ENCODE results near the gene RIPOR3. TPM values are rescaled to one million over a fixed set of nuclear protein-coding genes. Genes with fewer than 3 reads are reported as not detected.
"Not testable (repeated sequence)": the region's sequence is repeated elsewhere in the genome, so short reads cannot be mapped to it uniquely, and the experiment has no call there.

The RIPOR3 gene
- total and polyA plus RNA-seq, 9 donors, result 3.8 to 9.7 (median 5.8) TPM

GRCh38 chr20:50672400-50673145 is 18.8 kb downstream of the RIPOR3 start:
- 89% methylated on average over 6 of the region's 8 CpGs for WGBS (ENCODE audit: insufficient coverage)
- Histone ChIP-seq H3K27me3 (ENCODE audit: control insufficient read depth, insufficient read depth, low read length) (no peaks in the 10 kb centered on the region), H3K4me3 (ENCODE audit: low read length) (no peak overlapping the region), H3K4me1 (ENCODE audit: control insufficient read depth, insufficient read depth, low read length) (peaks cover 14% of the 10 kb centered on the region), H3K36me3 (ENCODE audit: control insufficient read depth, insufficient read depth, low read length) (no peaks in the 10 kb centered on the region), H3K9me3 (replicated peaks; ENCODE audit: control insufficient read depth, low read depth, low read length) (no peaks in the 10 kb centered on the region), H3K27ac (ENCODE audit: low read length) (no peak overlapping the region)
- DNase-seq, result no peak

DNA sequence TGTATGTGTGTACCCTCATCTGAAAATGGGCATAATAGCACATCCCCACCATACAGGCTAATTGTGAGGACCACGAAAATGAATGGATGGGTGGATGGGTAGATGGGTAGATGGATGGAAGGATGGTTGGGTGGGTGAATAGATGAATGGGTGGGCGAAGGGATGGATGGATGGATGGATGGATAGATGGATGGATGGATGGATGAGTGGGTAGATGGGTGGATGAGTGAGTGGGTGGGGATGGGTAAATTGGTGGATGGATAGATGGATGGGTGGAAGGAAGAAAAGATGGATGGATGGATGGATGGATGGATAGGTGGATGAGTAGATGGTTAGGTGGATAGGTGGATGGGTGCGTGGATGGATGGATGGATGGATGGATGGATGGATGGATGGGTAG is 19.7 kb downstream of the RIPOR3 start:
- peaks cover 14% of the 10 kb centered on the region for H3K4me1 ChIP-seq (ENCODE audit: control insufficient read depth, insufficient read depth, low read length)
- no peak overlapping the region for H3K27ac ChIP-seq (ENCODE audit: low read length)
- no peaks in the 10 kb centered on the region for H3K9me3 ChIP-seq (replicated peaks; ENCODE audit: control insufficient read depth, low read depth, low read length)
- no peak overlapping the region for H3K4me3 ChIP-seq (ENCODE audit: low read length)
- 98% methylated on average over 2 of the region's 3 CpGs for WGBS (ENCODE audit: insufficient coverage)
- no peak for DNase-seq
- H3K27me3 ChIP-seq (ENCODE audit: control insufficient read depth, insufficient read depth, low read length), result no peaks in the 10 kb centered on the region
- no peaks in the 10 kb centered on the region for H3K36me3 ChIP-seq (ENCODE audit: control insufficient read depth, insufficient read depth, low read length)

DNA sequence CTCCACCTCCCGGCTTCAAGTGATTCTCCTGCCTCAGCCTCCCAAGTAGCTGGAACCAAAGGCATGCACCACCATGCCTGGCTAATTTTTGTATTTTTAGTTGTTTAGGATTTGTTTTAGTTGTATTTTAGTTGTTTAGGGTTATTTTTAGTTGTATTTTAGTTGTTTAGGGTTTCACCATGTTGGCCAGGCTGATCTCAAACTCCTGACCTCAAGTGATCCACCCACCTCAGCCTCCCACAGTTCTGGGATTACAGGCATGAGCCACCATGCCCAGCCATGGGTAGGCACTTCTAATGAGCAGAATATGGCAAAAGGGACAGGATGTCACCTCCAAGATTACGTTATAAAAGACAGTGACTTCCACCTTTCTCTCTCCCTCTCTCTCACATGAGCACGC is 20.3 kb downstream of the RIPOR3 start:
- H3K27me3 ChIP-seq (ENCODE audit: control insufficient read depth, insufficient read depth, low read length); H3K9me3 ChIP-seq (replicated peaks; ENCODE audit: control insufficient read depth, low read depth, low read length); DNase-seq; H3K27ac ChIP-seq (ENCODE audit: low read length); H3K4me3 ChIP-seq (ENCODE audit: low read length); H3K36me3 ChIP-seq (ENCODE audit: control insufficient read depth, insufficient read depth, low read length): not testable (repeated sequence)
- peaks cover 14% of the 10 kb centered on the region for H3K4me1 ChIP-seq (ENCODE audit: control insufficient read depth, insufficient read depth, low read length)
- 50% methylated on average over 2 of the region's 3 CpGs for WGBS (ENCODE audit: insufficient coverage)

DNA sequence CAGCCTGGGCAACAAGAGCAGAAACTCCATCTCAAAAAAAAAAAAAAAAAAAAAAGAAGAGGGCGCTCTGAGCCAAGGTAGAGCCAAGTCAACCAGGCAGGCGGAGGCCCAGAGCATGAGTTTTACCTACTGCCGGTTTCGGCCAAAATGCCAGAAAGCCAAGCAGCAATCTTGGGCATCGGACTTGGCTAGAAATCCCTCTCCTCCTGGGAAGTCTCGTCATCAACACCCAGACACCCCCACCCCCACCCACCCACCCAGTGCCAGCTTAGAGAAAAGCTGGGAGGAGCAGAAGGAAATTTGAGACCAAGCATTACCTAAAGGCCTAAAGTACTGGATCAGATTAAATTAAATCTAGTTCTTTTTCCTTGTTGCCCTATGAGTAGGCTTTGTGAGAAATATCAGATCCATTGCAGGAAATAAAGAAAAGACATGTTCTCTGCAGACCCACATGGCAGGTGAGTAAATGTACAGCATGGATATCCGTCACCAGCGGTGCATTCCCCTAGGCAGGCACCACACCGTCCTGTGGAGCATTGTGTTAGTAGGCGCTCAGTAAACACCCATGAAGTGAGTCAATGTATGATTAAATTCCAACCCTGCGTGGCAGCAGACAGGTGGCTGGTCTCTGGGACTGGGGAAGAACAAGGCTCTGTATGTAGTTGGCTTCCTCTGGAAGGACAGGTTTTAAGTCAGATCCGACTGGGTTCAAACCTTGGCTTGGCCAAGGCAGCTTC is 21.0 kb downstream of the RIPOR3 start:
- Histone ChIP-seq H3K27ac (ENCODE audit: low read length) (no peak overlapping the region), H3K4me1 (ENCODE audit: control insufficient read depth, insufficient read depth, low read length) (peaks cover 14% of the 10 kb centered on the region), H3K4me3 (ENCODE audit: low read length) (no peak overlapping the region), H3K36me3 (ENCODE audit: control insufficient read depth, insufficient read depth, low read length) (no peaks in the 10 kb centered on the region), H3K9me3 (replicated peaks; ENCODE audit: control insufficient read depth, low read depth, low read length) (no peaks in the 10 kb centered on the region), H3K27me3 (ENCODE audit: control insufficient read depth, insufficient read depth, low read length) (no peaks in the 10 kb centered on the region)
- WGBS (ENCODE audit: insufficient coverage), result 76% methylated on average over 6 of the region's 12 CpGs
- DNase-seq, result no peak

DNA sequence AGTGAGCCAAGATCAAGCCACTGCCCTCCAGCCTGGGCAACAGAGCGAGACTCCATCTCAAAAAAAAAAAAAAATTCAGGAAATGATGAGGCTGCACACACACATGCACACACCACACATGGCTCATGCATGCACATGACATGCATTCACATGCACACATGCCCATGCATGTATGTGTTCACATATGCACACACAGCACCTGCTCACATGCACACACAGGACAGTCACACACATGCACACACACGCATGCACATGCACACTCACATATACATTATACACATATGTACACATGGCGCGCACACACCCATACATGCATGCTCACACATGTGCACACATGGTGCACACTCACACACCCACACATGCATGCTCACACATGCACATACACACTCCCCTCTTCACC is 22.5 kb downstream of the RIPOR3 start:
- DNase-seq, result no peak
- H3K4me3 ChIP-seq (ENCODE audit: low read length), result no peak overlapping the region
- no peaks in the 10 kb centered on the region for H3K9me3 ChIP-seq (replicated peaks; ENCODE audit: control insufficient read depth, low read depth, low read length)
- peaks cover 10% of the 10 kb centered on the region for H3K4me1 ChIP-seq (ENCODE audit: control insufficient read depth, insufficient read depth, low read length)
- H3K36me3 ChIP-seq (ENCODE audit: control insufficient read depth, insufficient read depth, low read length), result no peaks in the 10 kb centered on the region
- no peak overlapping the region for H3K27ac ChIP-seq (ENCODE audit: low read length)
- 100% methylated on average over 4 of the region's 4 CpGs for WGBS (ENCODE audit: insufficient coverage)
- H3K27me3 ChIP-seq (ENCODE audit: control insufficient read depth, insufficient read depth, low read length), result no peaks in the 10 kb centered on the region

DNA sequence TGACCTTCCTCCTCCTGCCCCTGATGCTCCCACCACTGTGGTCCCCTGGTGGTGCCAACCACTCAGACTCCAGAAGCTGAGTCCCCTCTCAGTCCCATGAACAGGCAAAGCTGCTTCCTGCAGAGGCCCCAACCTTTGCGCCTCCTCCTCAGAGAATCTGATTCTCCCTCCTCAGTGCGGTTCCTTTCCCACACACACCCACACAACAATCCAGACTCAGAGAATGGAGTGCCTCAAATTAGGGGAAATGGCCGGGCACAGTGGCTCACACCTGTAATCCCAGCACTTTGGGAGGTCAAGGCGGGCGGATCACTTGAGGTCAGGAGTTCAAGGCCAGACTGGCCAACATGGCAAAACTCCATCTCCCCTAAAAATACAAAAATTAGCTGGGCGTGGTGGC is 23.0 kb downstream of the RIPOR3 start:
- Histone ChIP-seq H3K4me1 (ENCODE audit: control insufficient read depth, insufficient read depth, low read length) (peaks cover 6% of the 10 kb centered on the region), H3K9me3 (replicated peaks; ENCODE audit: control insufficient read depth, low read depth, low read length) (no peaks in the 10 kb centered on the region), H3K27me3 (ENCODE audit: control insufficient read depth, insufficient read depth, low read length) (no peaks in the 10 kb centered on the region), H3K36me3 (ENCODE audit: control insufficient read depth, insufficient read depth, low read length) (no peaks in the 10 kb centered on the region), H3K27ac (ENCODE audit: low read length) (no peak overlapping the region), H3K4me3 (ENCODE audit: low read length) (no peak overlapping the region)
- no peak for DNase-seq
- WGBS (ENCODE audit: insufficient coverage), result 74% methylated on average over 3 of the region's 6 CpGs

GRCh38 chr20:50666709-50667298 is 24.5 kb downstream of the RIPOR3 start:
- DNase-seq, result no peak
- H3K9me3 ChIP-seq (replicated peaks; ENCODE audit: control insufficient read depth, low read depth, low read length), result no peaks in the 10 kb centered on the region
- H3K27ac ChIP-seq (ENCODE audit: low read length), result no peak overlapping the region
- H3K4me1 ChIP-seq (ENCODE audit: control insufficient read depth, insufficient read depth, low read length), result peaks cover 5% of the 10 kb centered on the region
- no peaks in the 10 kb centered on the region for H3K27me3 ChIP-seq (ENCODE audit: control insufficient read depth, insufficient read depth, low read length)
- no peaks in the 10 kb centered on the region for H3K36me3 ChIP-seq (ENCODE audit: control insufficient read depth, insufficient read depth, low read length)
- no CpG with 5 or more reads among the region's 9 CpGs for WGBS (ENCODE audit: insufficient coverage)
- no peak overlapping the region for H3K4me3 ChIP-seq (ENCODE audit: low read length)

DNA sequence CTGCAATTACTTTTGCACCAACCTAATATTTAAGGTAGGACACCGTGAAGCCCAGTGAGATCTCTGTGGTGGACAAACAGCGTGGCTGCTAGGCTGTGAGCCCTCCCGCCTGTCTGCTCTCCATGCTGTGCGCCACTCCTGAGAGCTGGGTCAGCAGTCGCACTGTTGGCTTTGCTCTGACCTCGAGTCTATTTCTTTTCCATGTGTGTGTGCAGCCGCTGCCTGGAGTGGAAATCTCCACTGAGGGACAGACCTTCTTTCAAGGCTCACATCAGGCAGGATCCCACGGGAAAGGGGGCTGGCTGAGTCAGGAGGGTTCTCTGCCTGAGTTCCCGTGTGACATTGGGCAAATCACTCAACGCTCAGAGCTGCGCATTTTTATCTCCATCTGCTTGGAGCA is 27.1 kb downstream of the RIPOR3 start:
- Histone ChIP-seq H3K27ac (ENCODE audit: low read length) (no peak overlapping the region), H3K27me3 (ENCODE audit: control insufficient read depth, insufficient read depth, low read length) (no peaks in the 10 kb centered on the region), H3K36me3 (ENCODE audit: control insufficient read depth, insufficient read depth, low read length) (no peaks in the 10 kb centered on the region), H3K4me1 (ENCODE audit: control insufficient read depth, insufficient read depth, low read length) (peaks cover 13% of the 10 kb centered on the region), H3K9me3 (replicated peaks; ENCODE audit: control insufficient read depth, low read depth, low read length) (no peaks in the 10 kb centered on the region), H3K4me3 (ENCODE audit: low read length) (no peak overlapping the region)
- 52% methylated on average over 11 of the region's 11 CpGs for WGBS (ENCODE audit: insufficient coverage)
- DNase-seq, result peak; percentile 59

GRCh38 chr20:50663095-50663821 is 28.1 kb downstream of the RIPOR3 start:
- no peak for DNase-seq
- 64% methylated on average over 6 of the region's 10 CpGs for WGBS (ENCODE audit: insufficient coverage)
- Histone ChIP-seq H3K4me3 (ENCODE audit: low read length) (no peak overlapping the region), H3K4me1 (ENCODE audit: control insufficient read depth, insufficient read depth, low read length) (peaks cover 17% of the 10 kb centered on the region), H3K27me3 (ENCODE audit: control insufficient read depth, insufficient read depth, low read length) (no peaks in the 10 kb centered on the region), H3K36me3 (ENCODE audit: control insufficient read depth, insufficient read depth, low read length) (no peaks in the 10 kb centered on the region), H3K9me3 (replicated peaks; ENCODE audit: control insufficient read depth, low read depth, low read length) (no peaks in the 10 kb centered on the region), H3K27ac (ENCODE audit: low read length) (no peak overlapping the region)

Data from muscle of leg (tissue), 11 donors.